SJCRH30 (cell line): Measurements from ENCODE around the gene MTNR1A. TPM values are rescaled to one million over a fixed set of nuclear protein-coding genes. Genes with fewer than 3 reads are reported as not detected.
A peak's percentile ranks its signal among the peaks of the same experiment; 100 is the strongest.

Experiments
- DNase-seq, 2 experiments: peaks; one replicate each; pipeline ENCODE4 v3.0.0-alpha.2; 2015 to 2020
- H3K27ac ChIP-seq: fragments of 250-450 bp; sonication (Bioruptor Pico); 2 replicates; pipeline ENCODE4 v1.5.1; 2020; ENCODE audit warnings: mild to moderate bottlenecking, moderate library complexity
- H3K27me3 ChIP-seq: fragments of 250-450 bp; sonication (Bioruptor Pico); 2 replicates; pipeline ENCODE4 v1.5.1; 2020; ENCODE audit warnings: mild to moderate bottlenecking, moderate library complexity
- H3K36me3 ChIP-seq: fragments of 250-450 bp; sonication (Bioruptor Pico); 2 replicates; pipeline ENCODE4 v1.5.1; 2020; ENCODE audit warnings: mild to moderate bottlenecking, moderate library complexity
- H3K4me1 ChIP-seq: fragments of 250-450 bp; sonication (Bioruptor Pico); 2 replicates; pipeline ENCODE4 v1.5.1; 2020; ENCODE audit warnings: mild to moderate bottlenecking, moderate library complexity
- H3K4me3 ChIP-seq: fragments of 250-450 bp; sonication (Bioruptor Pico); 2 replicates; pipeline ENCODE4 v1.5.1; 2020; ENCODE audit warnings: mild to moderate bottlenecking, moderate library complexity
- H3K9me3 ChIP-seq: fragments of 250-450 bp; sonication (Bioruptor Pico); replicated peaks from 2 replicates; pipeline ENCODE4 v1.5.1; 2020; ENCODE audit warnings: mild to moderate bottlenecking, moderate library complexity
- total RNA-seq: library from RNA; depleted of rRNA; stranded (reverse); fragments of >200 nt; shearing (Covaris generic); gene quantifications from 2 replicates; pipeline ENCODE4 v1.2.3, GENCODE V29; 2014; rRNA removed

Gene MTNR1A
- total RNA-seq, 1 experiment from 2014 or later: not detected

- no peaks in the 10 kb centered on the region for H3K27me3 ChIP-seq
- no peak overlapping the region for H3K27ac ChIP-seq
- peak overlapping the region; percentile 45 for H3K4me3 ChIP-seq
- no peaks in the 10 kb centered on the region for H3K4me1 ChIP-seq
- DNase-seq: peak; percentile 22 to 47
- no peaks in the 10 kb centered on the region for H3K36me3 ChIP-seq
- H3K9me3 ChIP-seq: no peaks in the 10 kb centered on the region
Observed at GRCh38 chr4:186485561-186486062, 69.8 kb downstream of the MTNR1A start.

DNA sequence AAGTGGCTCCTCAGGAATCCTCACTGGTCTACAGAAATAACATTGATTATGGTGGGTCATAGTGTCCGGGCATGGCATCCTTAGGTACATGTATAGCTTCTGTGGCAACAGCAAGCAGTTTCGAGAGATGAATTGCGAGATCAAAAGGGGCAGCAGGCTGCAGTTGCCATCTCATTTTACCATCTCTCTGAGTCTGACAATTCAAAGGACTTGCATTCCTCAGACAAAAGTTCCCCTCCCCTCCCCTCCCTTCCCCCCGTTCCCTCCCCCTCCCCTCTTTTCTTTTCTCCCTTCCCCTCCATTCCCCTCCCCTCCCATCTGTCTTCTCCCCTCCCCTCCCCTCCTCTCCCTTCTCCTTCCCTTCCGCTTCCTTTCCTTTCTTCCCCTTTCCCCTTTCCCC is 70.2 kb downstream of the MTNR1A start:
- H3K36me3 ChIP-seq: no peaks in the 10 kb centered on the region
- no peak overlapping the region for H3K27ac ChIP-seq
- H3K4me3 ChIP-seq: peak overlapping the region; percentile 45
- H3K9me3 ChIP-seq: no peaks in the 10 kb centered on the region
- peak in 1 of 2 experiments; percentile 4 for DNase-seq
- H3K4me1 ChIP-seq: no peaks in the 10 kb centered on the region
- H3K27me3 ChIP-seq: no peaks in the 10 kb centered on the region

DNA sequence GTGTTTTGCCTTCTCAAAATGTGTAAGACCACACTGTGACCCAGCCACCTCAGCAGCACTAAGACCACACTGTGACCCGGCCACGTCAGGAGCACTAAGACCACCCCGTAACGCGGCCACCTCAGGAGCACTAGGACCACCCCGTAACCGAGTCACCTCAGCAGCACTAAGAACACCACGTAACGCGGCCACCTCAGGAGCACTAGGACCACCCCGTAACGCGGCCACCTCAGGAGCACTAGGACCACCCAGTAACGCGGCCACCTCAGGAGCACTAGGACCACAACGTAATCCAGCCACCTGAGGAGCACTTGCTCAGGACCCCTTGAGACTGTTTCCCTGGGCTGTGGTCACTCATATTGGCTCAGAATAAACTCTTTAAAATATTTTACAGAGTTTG is 71.7 kb downstream of the MTNR1A start:
- DNase-seq: peak; percentile 23 to 25
- Histone ChIP-seq H3K27ac (no peak overlapping the region), H3K36me3 (no peaks in the 10 kb centered on the region), H3K9me3 (no peaks in the 10 kb centered on the region), H3K27me3 (no peaks in the 10 kb centered on the region), H3K4me3 (no peak overlapping the region), H3K4me1 (no peaks in the 10 kb centered on the region)

Other genes starting within 250 kb of the MTNR1A start
- 152 and 154 TPM in 2 replicates for gene FAT1, start 168.3 kb upstream of the MTNR1A start, total RNA-seq